DMS79 treated with DMSO at 0.1 percent for 48 hours (cell line): ENCODE measurements around the gene AARS2.

Experiments
- DNase-seq: peaks from one replicate; lab custom pipeline; 2025; lab: John Stamatoyannopoulos, UW

The AARS2 gene

DNA sequence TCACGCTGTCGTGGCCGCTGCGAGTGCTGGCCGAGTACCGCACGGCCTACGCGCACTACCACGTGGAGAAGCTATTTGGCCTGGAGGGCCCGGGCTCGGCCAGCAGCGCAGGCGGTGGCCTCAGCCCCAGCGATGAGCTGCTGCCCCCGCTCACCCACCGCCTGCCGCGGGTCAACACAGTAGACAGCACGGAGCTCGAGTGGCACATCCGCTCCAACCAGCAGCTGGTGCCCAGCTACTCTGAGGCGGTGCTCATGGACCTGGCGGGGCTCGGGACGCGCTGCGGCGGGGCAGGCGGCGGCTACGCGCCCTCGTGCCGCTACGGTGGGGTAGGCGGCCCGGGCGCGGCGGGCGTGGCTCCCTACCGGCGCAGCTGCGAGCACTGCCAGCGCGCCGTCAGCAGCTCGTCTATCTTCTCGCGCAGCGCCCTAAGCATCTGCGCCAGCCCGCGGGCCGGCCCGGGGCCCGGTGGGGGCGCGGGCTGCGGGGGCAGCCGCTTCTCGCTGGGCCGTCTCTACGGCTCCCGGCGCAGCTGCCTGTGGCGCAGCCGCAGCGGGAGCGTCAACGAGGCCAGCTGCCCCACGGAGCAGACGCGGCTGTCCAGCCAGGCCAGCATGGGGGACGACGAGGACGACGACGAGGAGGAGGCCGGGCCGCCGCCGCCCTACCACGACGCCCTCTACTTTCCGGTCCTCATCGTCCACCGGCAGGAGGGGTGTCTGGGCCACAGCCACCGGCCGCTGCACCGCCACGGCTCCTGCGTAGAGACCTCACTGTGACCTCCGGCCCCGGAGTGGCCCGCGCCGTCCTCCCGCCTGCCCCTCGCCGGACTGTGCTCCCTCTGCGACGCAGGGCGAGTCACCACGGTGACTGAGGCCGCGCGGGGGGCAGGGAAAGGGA is 37.1 kb downstream of the AARS2 start:
- DNase-seq: no peak

DNA sequence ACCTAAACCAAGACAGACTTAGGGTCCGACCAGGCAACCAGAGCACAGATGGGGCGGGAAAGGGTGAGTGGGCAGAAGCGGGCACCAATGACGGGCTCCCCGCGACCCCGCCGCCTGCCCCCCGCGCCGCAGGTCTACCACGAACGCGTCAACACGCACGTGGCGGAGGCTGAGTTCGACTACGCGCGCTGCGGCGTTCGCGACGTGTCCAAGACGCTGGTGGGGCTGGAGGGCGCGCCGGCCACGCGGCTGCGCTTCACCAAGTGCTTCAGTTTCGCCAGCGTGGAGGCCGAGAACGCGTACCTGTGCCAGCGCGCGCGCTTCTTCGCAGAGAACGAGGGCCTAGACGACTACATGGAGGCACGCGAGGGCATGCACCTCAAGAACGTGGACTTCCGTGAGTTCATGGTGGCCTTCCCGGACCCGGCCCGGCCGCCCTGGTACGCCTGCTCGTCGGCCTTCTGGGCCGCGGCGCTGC is 37.8 kb downstream of the AARS2 start:
- DNase-seq: no peak

DNA sequence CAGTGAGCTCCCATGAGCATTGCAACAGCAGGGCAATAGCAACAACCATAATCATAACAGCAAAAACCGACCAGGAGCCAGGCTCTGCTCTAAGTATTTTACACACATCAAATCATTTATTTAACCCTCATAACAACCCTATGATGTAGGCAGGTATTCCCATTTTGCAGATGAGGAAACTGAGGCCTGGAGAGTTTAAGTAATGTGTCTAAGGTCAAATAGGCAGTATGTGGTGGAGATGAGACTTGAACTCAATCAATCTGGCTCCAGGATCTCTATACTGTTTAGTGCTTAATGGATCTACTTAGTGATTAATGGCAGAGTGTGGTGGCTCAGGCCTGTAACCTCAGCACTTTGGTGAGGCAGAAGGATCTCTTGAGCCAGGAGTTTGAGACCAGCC is 39.5 kb downstream of the AARS2 start:
- DNase-seq: no peak

DNA sequence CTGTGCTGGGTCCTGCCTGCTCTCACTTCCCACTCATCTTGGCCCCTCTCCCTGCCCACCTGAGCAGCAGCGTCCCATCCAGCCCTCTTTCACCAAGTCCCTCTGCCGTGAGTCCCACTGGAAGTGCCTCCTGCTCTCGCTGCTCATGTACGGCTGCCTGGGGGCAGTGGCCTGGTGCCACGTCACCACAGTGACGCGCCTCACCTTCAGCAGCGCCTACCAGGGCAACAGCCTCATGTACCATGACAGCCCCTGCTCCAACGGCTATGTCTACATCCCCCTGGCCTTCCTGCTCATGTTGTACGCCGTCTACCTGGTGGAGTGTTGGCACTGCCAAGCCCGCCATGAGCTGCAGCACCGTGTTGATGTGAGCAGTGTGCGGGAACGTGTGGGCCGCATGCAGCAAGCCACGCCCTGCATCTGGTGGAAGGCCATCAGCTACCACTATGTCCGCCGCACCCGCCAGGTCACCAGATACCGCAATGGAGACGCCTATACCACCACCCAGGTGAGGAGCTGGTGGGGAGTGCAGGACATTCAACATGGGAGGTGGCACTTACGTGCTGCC is 40.1 kb downstream of the AARS2 start:
- no peak for DNase-seq

DNA sequence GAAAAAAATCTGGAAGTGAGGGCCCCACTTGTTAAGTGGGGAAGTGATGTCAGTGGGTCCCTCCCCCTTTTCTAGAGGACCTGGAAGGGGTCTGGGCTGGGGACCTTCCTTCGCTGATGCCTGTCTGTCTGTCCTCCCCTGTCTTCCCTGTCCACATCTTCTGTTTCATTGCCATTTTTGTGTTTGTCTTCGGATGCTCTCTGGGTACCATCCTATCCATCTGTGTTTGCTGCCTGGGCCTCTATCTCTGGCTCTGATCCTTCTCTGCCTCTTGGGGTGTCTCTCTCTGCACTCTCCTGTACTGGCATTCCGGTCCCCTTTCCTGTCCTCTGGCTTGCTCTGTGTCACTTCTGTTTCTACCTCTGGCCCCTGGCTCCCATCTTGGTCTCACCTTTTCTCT is 40.6 kb downstream of the AARS2 start:
- no peak for DNase-seq

GRCh38 chr6:44271914-44272313 is 41.2 kb downstream of the AARS2 start:
- no peak for DNase-seq

- DNase-seq: no peak
These were observed 41.8 kb downstream of the AARS2 start for GRCh38 chr6:44271406-44271723.

DNA sequence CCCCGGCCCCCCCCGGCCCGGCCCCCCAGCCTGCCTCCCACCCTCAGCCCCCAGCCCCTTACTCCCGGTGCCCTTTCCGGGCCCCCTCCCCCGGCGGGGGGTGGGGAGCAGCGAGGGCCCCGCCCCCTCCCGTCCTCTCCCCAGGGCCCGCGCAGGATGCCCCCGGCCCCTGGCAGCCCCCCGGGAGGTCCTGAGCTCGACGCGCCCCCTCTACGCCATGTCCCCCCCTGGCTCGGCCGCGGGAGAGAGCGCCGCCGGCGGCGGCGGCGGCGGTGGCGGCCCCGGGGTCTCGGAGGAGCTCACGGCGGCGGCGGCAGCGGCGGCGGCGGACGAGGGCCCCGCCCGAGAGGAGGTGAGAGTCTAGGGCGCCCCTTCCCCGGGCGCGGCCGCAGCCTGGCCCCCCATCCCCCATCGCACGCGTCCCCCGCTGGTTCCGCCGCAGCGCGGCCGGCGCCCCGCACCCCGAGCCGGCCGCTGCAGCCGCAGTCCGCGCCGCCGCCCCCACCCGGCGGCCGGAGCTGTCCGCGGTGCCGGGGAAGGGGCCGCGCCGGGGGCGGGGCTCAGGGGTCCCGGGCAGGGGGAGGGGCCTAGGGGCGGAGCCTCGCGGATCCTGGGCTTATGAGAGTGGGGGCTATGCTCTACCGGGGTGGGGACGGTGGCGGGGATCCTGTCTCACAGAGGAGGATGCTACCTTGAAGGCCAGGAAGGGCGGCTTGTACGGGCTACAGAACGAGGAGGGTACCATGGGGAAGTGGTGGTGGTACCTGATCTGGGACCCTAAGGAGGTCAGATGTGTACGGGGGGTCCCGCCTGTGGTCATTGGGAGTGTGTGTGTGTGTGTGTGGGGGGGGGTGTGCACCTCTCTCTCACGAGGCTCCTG is 42.4 kb downstream of the AARS2 start:
- DNase-seq: no peak

- peak; percentile 47 for DNase-seq
These were observed 43.1 kb downstream of the AARS2 start, which contains the start of gene TMEM151B for GRCh38 chr6:44269921-44270525. TSS of gene TMEM151B (plus strand) at chr6:44270450. CDS start at chr6:44270743, 293 bp downstream.

GRCh38 chr6:44269178-44269920 is 43.8 kb downstream of the AARS2 start:
- no peak for DNase-seq

DNA sequence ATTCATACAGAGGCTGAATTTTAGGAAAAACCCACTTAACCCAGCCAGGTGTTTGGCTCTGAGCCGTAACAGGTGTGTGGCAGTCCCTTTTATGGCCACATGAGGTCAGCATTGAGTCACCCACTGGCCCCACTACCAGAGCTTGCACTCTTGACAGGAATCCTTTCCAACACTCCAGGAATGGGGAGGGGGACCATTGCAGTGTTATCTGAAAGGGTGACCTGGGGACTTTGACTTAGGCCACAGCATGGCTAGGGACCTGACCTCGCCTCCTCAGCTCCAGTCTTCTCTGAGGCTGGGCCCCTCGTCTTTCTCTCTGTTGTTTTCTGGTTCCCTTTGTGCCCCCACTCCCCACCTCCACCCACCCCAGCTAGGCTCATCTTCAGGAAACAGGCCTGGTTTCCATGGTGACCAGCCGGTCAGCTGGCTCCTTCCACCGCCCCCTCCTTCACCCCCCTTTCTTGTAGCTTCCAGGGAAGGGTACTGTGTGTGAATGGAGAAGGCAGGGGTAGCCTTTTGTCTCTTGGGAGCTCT is 45.0 kb downstream of the AARS2 start:
- DNase-seq: peak; percentile 73

DNA sequence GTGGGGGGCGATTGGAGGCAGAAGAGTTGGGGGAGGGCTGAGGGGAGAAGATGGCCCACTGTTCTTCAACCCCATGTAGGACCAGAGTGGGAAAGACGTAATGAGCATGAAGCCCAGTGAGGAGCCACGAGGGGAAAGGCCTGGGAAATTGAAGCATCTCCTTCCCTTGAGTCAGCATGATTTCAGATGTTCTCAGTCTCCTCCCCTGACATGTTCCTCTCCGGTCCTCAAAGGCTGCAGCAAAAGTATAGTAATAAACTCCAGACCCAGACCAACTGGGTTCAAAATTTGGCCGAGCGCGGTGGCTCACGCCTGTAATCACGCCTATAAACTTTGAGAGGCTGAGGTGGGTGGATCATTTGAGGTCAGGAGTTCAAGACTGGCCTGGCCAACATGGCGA is 45.9 kb downstream of the AARS2 start:
- no peak for DNase-seq

DNA sequence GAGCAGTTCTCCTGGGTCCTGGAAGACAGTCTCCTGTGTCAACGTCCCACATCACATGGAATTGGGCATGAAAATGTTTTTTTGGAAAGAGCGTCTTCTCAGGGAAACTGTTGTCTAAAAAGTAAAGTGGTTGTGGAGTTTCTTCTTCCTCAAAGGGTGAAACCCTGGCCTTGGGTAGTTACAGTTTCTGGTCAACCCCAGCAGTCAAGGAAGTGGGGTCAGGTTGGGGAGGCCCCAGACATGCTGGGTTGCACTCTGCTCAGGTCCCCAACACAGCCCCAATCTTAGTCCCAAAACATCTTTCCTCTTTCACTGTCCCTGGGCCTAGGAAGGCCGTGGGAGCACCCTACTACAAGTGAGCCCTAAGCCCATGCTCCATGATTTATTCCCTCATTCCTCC is 46.8 kb downstream of the AARS2 start:
- DNase-seq: no peak

GRCh38 chr6:44265722-44266233 is 47.4 kb downstream of the AARS2 start:
- DNase-seq: no peak

DNA sequence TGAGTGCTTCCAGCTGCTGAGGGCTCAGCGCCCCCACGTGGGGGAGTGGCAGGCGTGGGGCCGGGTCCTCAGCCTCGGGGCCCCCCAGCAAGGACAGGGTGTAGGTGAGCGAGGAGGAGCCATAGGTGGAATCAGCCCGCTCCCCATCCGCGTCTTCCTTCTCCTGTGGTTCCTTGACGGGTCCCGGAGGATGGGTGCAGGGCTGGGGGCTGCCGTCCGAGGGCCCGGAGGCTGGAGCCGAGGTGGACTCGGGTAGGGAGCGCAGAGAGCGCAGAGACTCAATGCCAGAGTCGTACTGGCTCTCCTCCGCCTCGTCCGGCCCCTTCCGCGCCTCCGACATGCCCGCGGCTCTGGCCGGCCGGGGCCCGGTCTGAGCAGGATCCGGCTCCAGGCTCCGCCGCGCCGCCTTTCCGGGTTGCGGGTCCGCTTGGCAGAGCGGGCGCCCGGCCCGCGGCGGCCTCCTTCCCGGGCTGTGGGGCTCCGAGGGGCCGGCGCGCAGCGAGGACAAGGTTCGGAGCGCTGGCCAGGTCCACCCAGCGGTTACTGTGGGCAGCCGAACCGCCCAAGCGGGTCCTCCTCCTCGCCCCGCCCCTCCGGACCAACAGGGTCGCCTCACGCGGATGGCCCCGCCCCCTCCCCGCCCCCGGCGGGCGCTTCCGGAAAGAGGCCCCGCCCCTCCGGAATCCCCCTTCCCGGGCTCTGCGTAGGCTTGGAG is 48.0 kb downstream of the AARS2 start, which contains the start of gene NFKBIE:
Gene NFKBIE (minus strand): TSS at position 545 of the 715 bp plus-strand sequence. CDS start 205 bp downstream, at position 340.
- DNase-seq: peak; percentile 71

GRCh38 chr6:44264154-44265006 is 48.8 kb downstream of the AARS2 start:
- DNase-seq: no peak

DNA sequence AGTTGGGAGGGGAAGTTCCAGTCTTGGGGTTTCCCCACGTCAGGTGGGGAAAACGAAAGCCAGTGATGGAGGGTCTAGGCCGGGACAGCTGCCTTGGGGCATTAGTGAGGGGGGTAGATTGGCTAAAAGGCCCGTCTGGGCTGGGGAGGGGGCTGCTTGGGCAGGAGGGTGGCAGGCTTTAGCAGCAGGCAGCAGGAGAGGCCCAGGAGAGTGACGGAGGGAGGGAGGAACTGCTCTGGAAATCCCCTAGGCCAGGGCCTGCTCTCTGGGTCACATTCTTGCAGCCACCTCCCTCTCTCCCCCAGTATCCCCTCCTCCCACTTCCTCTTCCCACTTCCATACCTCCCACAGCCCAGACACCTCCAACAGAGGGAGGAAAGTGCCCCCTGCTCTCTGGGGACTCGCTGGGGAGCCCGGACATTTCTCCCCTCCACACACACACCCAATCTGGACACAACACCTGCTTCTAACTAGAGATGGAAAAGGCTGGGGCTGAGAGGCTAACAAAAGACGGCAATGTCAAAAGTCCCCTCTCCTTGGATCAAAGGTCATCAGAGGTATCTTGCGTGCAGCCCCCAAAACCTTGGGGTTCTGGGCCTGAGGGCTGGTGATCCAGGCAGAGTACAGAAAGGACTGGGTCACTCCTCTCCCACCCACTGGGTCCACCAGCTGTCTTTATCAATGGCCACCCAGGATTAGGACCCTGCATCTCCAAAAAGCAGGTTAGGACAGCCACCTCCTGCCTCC is 49.6 kb downstream of the AARS2 start:
- no peak for DNase-seq
